ENCODE results near the gene RAD1.

DNA sequence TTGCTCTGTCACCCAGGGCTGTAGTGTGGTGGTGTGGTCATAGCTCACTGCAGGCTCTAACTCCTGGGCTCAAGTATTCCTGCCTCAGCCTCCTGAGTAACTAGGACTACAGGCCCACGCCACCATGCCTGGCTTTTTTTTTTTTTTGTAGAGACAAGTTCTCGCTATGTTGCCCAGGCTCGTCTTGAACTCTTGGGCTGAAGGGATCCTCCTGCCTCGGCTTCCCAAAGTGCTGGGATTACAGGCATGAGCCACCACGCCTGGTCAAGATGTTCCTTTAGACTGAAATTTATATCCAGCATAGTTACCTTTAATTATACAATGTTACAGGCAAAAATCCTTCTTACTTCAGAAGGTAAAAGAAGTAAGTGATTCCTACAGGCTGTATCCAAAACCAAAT is 12.5 kb upstream of the RAD1 start:
- TF ChIP-seq, protein P1, sequence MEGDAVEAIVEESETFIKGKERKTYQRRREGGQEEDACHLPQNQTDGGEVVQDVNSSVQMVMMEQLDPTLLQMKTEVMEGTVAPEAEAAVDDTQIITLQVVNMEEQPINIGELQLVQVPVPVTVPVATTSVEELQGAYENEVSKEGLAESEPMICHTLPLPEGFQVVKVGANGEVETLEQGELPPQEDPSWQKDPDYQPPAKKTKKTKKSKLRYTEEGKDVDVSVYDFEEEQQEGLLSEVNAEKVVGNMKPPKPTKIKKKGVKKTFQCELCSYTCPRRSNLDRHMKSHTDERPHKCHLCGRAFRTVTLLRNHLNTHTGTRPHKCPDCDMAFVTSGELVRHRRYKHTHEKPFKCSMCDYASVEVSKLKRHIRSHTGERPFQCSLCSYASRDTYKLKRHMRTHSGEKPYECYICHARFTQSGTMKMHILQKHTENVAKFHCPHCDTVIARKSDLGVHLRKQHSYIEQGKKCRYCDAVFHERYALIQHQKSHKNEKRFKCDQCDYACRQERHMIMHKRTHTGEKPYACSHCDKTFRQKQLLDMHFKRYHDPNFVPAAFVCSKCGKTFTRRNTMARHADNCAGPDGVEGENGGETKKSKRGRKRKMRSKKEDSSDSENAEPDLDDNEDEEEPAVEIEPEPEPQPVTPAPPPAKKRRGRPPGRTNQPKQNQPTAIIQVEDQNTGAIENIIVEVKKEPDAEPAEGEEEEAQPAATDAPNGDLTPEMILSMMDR (IDR thresholded peaks at IDR 0.05) = no peak
- no peak for TF ChIP-seq POLR2A (IDR thresholded peaks at IDR 0.05)

Measured in stomach (tissue), 4 donors.